H4 (cell line): ENCODE measurements around the gene PGGHG. TPM values are rescaled to one million over a fixed set of nuclear protein-coding genes. Genes with fewer than 3 reads are reported as not detected.

Experiments
- DNase-seq: peaks from one replicate; pipeline ENCODE4 v3.0.0-alpha.2; 2015; ENCODE audit warnings: low spot score
- total RNA-seq: library from RNA; depleted of rRNA; stranded (reverse); fragments of >200 nt; shearing (Covaris generic); gene quantifications from 2 replicates; pipeline ENCODE4 v1.2.3, GENCODE V29; 2014; rRNA removed

PGGHG gene
- total RNA-seq: 2.2 and 2.4 TPM in 2 replicates

DNA sequence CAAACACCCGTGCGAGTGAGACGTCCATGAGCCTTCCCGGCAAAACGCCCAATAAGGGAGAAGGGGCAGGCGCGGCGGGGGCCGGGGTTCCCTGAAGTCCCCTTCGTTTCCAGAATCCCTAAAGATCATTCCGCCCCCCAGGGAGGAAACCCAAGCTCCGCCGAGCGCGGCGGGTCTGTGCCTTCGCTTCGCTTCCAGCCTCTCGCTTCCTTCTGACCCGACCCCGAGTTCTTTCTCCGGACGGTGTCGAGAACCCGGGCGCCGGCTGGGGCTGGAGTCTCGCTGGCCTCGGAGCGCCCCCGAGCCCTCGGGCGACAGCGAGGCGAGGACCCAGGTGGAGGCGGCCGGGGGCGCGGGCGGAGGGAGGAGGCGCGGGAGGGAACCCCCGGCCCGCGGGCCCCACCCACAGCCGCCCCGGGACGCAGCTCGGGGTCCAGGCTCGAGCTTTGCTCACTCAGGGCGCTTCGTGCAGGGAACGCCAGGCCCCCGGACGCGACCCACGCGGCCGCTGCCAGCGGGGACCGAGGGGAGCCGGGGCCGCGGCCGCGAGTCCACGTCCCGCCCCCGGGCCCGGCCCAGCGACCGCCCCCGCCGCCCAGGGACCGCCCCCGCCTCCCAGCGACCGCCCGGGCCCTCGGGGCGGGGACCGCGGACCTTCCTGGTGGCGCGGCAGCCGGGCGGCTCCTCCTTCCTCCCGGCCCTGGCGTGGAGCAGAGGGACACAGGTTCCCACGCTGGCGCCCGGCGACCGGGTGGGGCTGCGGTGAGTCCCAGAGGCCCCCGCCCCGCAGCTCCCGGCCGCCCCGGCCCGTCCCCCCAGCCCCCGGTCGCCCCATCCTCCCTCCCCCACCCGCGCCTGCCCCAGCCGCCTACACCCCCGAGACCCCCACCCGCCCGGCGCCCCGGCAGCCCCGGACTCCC is at the start of gene PGGHG:
TSS of gene PGGHG (plus strand) at position 649 of the 920 bp plus-strand sequence. CDS start 691 bp downstream, outside the sequence.
- peak; percentile 46 for DNase-seq

DNA sequence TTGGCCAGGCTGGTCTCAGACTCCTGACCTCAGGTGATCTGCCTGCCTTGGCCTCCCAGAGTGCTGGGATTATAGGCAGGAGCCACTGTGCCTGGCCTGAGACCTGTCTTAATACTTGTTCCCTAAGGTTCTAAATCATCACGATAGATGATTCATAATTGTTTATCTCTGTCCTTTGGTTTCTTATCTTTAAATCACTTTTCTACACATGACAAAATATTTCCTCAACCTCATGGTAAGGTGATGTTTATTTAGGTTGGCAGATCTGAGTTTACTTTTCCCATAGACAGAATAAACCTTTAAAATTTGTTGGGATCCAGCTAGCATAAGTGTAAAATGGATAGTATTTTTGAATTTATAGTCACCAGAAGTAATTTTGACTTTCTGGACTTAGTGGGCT is 48.6 kb upstream of the PGGHG start:
- DNase-seq: no peak

DNA sequence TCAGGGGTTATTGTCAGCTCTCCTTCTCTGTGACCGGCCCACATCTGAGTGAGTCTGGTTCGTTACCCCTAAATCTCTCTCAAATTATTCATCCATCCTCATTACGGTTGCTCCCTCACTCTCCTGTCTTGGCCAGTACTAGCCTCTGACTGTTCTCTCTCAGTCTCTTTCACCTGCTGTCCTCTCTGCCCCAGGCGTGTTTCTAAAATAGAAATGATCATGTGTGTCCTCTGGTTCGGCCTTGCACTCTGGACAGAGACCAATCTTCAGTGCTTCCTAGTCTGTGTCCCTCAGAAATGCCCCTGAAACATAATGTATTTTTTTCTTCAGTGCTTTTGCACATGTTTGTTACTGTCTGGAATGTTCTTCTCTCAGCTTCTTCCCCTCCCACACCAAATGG is 47.3 kb upstream of the PGGHG start:
- DNase-seq: no peak

DNA sequence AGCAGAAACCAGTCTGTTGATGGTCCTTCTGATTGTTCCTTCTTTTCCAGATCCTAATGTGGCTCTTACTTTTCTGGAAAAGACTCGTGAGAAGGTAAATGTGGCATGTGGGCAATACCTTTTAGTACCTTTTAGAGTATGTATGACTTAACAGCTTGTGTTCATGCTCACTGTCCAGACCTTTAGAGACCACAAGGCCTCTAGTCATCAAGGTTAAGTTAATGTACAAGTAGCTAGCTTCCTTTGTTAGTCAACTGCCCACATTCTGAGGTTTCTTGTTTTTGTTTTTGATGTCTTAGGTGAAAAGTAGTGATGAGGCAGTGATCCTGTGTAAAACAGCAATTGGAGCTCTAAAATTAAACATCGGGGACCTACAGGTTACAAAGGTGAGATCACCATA is 44.5 kb upstream of the PGGHG start:
- DNase-seq: no peak

DNA sequence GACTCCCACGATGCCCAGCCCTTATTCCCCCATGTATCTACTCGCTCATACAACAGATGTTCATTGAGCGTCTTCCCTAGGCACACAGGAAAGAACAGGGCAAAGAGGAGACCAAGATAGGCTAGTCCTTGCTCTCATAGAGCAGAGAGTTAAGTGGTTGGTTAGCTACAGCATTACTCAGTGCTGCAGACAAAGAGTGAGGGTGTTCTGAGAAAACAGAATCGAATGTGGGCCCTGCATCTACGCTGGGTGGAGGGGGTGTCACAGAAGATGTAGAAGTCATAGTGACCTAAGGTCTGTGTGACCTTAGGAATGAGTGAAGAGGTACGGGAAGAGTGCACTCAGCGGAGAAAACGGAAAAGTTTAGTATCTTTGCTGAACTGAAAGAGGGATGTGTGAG is 39.9 kb upstream of the PGGHG start:
- no peak for DNase-seq

DNA sequence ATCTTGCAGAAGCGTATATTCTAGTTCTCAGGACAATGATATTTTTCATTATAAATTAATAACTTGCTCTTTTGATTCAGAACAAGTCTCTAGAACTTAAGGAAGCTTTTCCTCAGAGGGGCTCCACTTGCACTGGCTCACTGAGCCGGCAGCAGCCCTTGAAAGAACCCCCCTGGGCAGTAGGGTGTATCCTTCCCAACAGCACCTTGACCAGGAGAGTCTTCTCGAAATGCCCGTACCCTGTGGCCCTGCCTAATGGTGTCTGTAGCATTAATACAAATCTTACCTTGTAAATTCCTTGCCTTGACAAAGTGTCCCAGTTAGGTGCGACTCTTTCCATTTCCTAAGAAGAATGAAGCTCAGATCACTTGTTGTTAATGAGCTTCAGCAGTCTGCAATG is 38.7 kb upstream of the PGGHG start:
- no peak for DNase-seq

DNA sequence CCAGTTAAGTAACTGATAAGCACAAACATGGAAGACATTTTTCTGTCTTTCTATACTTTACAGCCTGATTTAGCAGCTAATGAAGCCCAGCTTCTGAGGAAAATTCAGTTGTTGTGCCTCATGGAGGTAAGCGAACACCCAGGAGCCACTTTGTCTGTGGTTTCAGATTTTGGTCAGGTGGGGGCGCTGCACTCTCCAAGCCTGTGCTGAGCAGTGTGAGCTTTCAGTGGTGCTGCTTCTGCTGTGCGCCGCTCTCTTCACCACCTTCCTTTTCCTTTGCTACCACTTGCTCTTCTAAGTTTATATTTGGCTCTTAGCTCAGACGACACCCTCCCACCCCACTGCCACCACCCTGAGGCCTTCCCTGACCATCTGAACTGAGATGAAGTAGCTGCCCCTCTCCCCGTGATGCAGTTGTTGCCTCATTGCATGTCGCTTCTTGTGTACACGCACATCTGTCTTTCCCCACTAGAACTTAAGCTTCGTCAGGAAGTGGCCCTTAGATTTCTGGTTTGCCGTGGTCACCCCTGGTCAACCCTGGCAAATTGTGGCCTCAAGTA is 38.1 kb upstream of the PGGHG start:
- peak; percentile 38 for DNase-seq

DNA sequence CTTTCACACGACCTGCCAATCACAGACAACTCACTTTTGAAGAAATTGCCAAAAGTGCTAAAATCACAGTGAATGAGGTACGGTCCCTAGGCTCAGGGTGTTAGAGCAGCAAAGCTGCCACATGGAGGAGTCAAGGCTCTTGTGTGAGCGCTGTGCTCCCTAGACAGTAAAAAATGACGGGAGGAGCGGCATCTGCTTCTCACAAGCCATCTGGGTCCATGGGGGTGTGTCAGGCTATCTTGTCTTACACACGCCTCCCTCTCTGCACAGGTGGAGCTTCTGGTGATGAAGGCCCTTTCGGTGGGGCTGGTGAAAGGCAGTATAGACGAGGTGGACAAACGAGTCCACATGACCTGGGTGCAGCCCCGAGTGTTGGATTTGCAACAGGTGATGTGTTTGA is 37.4 kb upstream of the PGGHG start:
- no peak for DNase-seq

DNA sequence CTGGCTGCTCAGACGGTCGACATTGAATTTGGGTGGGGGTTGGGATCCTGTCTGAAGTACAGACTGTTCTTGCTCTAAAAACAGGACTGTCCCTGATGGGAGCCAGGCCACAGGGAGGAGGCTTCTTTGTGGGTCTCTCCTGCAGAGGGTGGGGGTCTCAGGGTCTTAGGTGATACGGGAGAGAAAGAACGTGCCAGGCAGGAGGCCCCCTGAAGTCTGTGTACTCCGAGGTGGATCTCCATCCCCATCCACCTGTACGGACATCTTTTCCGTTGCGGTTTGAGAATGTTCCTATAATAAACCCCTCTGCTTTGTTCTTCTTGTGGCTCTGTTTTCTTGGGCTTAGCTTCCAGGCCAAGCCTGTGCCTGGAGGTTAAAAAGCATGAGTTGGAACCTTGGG is 36.3 kb upstream of the PGGHG start:
- no peak for DNase-seq

DNA sequence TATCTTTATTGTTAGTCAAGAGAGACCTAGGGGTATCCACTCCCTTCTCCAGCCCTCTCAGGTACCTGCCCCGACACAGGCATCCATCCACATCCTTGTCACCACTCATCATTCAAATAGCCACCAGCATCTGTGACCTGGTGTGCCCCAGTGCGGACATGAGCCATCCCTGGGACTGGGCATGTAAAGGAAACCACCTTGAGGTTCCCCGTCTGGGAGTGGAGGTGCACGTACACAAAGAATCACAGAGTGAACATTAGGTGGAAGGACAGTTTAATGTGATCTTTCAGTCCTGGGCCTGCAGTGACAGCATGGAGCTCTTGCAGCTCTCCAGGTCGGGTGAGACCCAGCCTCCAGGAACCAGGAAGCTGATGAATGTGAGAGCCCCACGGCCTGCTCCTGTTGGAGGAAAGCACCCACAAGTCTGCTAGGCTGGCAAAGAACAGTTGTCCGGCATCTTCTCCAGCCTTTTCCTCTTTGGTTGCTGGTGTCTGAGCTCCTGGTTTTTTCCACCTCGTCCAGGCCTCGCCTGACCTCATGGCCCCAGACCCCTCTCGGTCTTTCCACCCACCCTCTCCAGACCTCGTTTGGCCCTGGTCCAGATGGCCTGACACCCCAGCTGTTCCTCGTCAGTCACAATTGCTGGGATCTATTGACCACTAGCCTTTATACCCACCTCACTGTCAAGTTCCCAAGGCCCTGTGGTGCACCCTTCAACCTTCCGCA is 35.6 kb upstream of the PGGHG start:
- no peak for DNase-seq

DNA sequence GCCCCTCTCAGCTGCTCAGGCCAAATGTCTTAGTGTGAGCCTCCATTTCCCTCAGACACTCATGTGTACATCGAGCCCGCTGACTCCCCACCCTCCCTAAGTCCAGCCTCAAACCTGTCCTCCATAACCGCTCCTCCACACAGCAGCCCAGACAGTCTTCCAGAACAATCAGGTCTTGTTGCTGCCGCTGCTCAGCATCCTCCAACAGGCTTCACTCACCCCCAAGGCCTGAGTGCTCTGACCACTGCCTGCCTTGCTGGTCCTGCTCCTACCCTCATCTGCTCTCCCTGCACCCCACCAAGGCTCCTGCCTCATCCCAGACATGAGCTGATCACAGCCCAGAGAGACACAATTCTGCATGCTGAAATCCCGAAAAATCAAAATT is 35.0 kb upstream of the PGGHG start:
- no peak for DNase-seq

DNA sequence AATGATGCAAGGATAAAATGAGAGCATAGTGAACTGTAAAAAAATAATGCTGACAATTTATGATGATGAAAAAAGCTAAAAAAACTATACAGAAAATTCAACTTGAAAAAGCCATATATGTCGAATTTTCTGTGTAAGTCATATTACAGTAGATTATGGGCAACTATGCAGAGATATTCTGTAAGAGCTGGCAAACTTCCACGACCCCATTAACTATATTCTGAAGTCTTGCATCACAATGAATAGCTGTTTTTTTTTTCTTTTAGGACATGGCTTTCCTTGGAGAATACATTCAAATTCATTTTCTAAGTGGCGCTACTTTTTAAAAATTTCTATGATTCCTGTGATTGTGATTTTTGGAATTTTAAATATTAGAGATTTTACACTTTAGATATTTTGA is 33.8 kb upstream of the PGGHG start:
- DNase-seq: no peak

DNA sequence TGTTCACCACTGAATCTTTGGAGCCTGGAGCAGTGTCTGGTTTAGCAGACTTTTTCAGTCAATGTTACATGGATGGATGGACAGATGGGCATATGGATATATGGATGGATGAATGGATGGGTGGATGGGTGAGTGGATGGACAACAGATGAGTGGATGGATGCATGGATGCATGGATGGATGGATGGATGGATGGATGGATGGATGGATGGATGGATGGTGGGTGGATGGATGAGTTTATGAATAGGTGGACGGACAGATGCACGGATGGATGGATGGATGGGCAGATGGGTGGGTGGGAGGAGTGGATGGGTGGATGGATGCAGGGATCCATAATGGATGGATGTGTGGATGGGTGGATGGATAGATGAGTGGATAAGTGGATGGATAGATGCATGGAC is 33.1 kb upstream of the PGGHG start:
- DNase-seq: no peak

DNA sequence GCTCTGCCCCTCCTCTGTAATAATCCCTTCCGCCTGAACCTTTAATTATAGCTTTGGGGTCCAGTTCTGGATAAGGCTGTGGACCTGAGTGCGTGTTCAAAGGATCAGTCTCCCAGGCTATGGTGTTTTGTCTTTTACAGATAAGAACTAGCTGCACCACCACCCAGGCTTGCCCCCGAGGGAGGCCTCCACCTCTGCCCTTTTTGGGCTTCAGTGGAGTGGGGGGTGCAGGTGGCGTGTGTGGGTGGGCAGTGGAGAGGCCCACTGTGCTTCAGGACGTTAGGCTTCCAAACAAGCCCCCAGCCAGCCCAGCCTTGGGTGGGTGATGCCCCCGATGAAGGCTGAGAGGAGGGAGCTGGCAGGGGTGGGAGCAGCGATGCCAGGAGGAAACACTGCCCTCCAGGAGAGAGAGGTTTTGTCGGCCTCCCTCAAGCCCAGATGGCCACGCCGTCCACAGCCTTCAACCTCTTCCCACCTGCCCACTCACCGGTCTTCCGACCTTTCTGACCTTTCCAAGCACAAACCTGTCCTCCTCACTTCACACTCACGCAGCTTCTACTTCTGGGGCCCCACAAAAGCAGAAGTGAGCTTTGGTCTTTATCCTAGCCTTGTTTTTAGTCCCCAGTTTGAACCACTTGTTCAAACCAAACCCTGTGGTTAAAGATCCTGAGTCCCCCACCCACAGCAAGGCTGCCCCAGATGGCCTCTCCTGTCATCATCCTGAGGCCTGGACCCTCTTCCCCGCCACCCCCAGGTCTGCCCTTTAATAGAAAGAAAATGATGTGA is 31.8 kb upstream of the PGGHG start:
- no peak for DNase-seq

DNA sequence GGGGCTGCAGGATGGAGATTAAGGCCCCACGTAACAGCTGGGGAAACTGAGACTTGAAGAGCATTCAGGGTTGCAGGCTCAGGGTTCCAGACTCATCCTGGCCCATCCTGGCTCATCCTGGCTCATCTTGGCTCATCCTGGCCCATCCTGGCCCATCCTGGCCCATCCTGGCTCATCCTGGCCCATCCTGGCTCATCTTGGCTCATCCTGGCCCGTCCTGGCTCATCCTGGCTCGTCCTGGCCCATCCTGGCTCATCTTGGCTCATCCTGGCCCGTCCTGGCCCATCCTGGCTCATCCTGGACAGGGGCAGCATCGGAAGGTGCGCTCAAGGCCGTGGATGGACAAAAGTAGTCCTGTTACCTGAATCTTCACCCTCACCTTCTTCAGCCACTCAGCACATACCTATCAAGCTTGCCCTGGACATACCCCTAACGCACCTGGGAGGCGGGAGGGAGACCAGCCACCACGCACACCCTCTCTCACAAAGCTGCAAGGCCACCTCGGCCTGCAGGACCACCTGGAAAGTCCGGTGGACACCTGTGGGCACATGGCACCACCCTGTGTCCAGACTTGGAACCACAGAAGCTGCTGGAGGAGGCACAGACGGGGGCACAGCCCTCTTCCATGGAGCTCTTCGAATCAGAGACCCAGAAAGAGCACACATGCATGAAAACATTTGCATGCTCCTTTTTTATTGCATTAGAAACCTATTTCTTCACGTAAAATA is 31.0 kb upstream of the PGGHG start:
- DNase-seq: no peak

DNA sequence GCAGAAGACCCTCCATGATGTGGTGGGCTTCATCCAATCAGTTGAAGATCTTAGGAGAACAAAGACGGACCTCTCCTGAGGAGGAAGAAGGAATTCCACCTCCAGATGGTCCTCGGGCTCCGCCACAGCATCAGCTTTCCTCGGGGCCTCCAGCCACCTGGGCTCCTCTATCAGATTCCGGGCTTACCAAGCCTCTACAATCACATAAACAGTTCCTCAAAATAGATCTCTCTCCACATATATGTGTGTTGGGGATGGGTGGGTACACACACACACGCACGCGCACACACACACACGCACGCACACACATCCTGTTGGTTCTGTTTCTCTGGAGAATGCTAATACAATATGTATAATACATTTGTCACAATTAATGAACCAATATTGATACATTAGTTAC is 29.5 kb upstream of the PGGHG start:
- no peak for DNase-seq

DNA sequence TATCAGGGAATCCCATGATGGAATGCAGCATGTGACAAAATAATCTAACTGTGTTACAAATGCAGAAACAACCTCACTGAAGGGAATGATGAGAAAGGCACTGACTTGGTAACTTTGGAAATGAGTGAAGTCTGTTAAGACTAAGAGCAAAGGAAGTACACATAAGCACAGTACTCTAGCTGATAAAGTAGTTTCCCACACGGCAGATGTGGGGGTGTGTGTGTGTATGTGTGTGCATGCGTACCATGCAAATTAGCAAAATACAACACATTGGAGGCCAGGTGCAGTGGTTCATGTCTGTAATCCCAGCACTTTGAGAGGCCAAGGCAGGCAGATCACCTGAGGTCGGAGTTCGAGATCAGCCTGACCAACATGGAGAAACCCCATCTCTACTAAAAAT is 27.3 kb upstream of the PGGHG start:
- DNase-seq: no peak

DNA sequence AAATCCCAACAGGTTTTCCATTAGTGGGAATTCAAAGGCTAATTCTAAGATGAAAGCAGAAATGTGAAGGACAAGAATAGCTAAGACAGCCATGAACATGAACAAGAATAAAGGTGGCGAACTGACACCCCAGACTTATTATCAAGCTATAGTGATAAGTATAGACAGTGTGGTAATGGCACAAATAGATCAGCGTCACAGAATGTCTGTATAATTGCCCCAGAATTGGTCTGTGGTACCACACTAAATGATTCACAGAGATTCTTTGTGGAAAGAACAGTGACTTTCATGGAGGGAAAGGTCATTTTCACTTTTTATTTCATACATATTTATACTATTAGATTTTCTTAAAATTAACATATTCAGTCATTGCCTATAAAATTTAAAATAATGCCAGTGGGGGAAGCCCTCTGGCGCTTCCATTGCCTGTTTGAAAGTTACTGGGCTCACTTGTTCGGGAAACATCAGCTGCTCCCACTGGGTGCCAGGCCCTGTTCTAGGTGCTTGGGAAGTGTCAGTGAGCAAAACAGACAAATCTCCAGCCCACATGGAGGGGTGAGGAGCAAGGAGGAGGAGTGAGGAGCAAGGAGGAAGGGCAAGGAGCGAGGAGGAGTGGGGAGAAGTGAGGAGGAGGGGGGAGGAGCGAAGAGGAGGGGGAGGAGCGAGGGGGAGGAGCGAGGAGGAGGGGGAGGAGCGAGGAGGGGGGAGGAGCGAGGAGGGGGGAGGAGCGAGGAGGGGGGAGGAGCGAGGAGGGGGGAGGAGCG is 22.1 kb upstream of the PGGHG start:
- no peak for DNase-seq

DNA sequence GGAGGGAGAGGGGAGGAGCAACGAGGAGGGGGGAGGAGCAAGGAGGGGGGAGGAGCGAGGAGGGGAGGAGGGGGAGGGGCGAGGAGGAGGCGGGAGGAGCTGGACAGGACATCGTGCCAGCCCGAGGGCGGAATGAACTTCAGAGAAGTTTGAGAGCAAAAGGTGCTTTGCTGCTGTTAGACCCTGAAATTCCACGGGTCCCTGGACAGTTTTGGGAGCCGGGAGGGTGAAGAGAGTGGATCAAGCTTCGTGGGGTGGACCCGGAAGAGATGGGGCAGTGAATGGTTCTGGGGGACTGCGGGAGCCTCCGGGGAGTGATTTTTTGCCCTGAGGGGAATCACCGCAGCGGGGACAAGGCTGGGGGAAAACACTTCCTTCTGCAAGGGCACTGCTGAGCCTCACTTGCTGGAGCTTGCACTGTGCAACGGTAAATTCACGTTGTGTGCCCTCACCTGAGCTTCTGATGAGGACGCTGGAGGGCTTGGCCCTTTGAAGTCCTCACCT is 21.4 kb upstream of the PGGHG start:
- DNase-seq: no peak

DNA sequence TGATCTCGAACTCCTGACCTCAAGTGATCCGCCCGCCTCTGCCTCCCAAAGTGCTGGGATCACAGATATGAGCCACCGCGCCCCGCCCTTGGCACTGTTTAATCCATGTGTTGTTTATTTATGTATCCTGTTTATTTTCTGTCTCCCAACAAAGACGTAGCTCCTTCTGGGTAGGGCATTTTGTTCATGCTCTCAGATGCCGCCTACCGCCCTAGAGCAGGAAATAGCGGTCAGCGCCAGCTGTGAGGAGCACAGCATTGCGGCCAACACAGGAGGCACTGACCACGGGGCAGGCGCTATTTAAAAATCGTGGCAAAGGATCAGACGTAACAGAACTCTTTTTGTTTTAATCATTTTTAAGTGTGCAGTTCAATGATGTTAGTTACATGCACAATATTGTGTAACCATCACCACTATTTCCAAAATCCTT is 20.2 kb upstream of the PGGHG start:
- DNase-seq: peak; percentile 99
